ENCODE measurements around the gene PDE7B.

GRCh38 chr6:136137739-136138402 lies 286.4 kb downstream of the PDE7B start:
- TF ChIP-seq CTCF (IDR thresholded peaks at IDR 0.05; ENCODE audit: low read length) (no peak), EZH2phosphoT487 (IDR thresholded peaks at IDR 0.05; ENCODE audit: low read length) (no peak), EZH2 (optimal IDR thresholded peaks at IDR 0.05; ENCODE audit: low read depth, low read length) (no peak)

Measured in MM.1S (cell line).